Upper lobe of left lung (tissue), 4 donors: ENCODE data around the gene ACTMAP.

ENCODE experiments used
- CTCF ChIP-seq, 6 experiments: fragments of 450-650 bp in 4 of 6; fragments of 200-600 bp in 2 of 6; sonication (generic) in 2 of 6; IDR thresholded peaks; one replicate each; pipeline ENCODE4 v1.5.1; 2016 to 2019; ENCODE audit warnings: antibody characterized with exemption in 6 of 6
- POLR2AphosphoS5 ChIP-seq, 2 donors: sonication (generic); formaldehyde crosslinking; IDR thresholded peaks; one replicate each; pipeline ENCODE4 v1.5.1; 2017; ENCODE audit warnings: antibody characterized with exemption in 2 of 2

DNA sequence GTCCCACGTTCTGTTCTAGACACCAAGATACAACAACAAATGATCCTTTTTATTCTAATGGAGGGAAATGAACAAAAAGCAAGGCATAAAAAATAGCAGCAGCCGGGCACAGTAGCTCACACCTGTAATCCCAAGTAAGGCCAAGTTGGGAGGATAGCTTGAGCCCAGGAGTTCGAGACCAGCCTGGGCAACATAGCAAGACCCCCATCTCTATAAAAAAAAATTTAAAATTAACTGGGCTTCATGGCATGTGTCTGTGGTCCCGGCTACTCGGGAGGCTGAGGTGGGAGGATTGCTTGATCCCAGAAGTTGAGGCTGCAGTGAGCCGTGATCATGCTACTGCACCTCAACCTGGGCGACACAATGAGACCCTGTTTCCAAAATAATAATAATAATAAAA, 26.1 kb upstream of the ACTMAP start:
- no peak for TF ChIP-seq CTCF (IDR thresholded peaks at IDR 0.05)
- TF ChIP-seq POLR2AphosphoS5 (IDR thresholded peaks at IDR 0.05) = no peak
